ENCODE results near the gene KLHL15.
A peak's percentile ranks its signal among the peaks of the same experiment; 100 is the strongest.
"Not testable (repeated sequence)": the region's sequence is repeated elsewhere in the genome, so short reads cannot be mapped to it uniquely, and the experiment has no call there.

KLHL15 gene

DNA sequence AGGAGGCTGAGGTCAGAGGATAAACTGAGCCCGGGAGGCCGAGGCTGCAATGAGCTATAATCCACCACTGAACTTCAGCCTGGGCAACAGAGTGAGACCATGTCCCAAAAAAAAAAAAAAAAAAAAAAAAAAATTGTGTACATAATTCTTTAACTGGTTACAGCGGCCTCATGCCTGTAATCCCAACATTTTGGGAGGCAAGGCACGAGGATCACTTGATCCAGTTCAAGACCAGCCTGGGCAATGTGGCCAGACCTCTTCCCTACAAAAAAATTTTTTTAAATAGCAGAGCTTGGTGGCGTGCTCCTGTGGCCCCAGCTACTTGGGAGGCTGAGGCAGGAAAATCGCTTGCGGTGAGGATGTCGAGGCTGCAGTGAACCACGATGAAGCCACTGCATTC is 9.3 kb downstream of the KLHL15 start:
- DNase-seq (ENCODE audit: low read depth, low spot score): no peak

DNA sequence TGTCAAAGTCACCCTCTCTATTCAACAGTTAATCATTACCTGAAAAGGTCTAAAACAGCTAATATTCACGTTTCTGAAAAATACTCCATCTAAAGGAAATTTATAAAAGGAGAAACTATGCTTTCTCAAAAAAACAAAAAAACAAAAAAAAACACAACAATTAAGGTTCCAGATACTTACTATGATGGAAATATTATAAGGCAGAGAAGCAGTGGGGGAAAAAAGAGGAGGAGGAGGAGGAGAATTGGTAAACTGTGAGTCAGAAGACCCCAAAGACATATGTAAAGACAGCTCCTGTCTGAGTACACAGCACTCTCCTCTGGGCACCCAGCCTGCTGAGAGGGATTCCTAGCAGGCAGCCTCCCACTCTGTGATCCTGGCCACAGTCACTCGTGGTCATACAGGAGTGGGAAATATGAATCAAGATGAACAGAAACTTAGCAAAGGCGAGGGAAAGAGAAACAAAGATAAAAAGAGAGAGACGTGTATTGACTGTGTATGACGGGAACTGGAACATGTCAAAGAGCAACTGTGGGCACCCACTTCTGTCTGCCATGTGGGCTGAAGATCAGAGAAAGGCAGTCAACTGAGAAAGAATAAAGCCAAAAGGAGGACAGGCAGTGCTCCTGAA is 12.5 kb downstream of the KLHL15 start:
- no peak for DNase-seq (ENCODE audit: low read depth, low spot score)

DNA sequence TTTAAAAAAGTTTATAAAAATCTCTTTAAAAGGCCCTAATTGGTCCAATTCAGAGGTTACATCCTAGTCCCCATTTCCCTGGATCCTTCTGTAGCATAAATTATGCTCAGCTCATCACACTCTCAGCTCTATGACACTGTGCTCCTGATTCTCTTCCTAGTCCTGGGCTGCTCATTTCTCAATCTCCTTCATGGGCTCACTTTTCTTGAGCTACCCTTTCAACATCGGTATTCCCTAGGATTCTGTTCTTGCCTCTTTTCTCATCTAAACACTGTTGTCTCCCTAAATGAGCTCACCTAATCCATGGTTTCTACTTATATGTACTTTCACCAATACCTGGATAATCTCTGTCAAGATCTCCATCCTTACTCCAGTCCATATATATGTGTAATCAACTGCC is 14.7 kb downstream of the KLHL15 start:
- no peak for DNase-seq (ENCODE audit: low read depth, low spot score)

DNA sequence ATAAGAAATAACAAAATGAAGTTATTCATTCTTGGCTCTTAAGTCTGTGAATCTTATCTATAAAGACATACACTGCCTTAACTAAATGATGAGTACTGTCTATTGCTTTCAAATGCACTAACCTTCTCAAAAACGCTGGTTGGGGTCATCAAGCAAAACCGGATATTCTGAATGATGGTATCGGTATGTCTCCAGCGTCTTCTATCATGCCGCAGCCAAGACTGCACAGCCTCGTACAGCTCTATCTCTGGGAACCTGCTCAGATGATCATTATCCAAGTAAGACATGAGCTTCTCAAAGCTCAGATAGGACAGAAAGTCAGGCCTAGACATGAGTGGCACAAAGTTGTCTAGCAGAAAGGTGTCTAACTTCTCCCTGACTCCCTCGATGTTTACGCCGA is 21.1 kb downstream of the KLHL15 start:
- DNase-seq (ENCODE audit: low read depth, low spot score): no peak

DNA sequence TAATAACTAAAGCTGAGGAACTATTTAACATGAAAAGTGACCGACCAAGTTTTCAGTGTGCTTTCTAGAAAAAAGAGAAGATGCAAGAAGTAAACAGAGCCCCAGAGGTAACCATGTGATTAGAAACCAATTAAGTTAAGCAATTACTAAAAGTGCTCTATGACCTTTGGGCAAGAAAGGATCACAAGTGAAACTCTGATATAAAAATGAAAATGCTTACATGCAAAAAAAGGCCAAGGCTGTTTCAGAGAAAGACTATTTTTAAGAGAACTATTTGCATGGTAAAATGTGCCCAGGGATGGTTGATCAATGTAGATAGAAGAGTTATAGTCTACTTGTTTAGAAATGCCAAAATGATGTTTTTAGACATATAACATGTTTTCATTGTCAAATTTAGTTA is 22.0 kb downstream of the KLHL15 start:
- DNase-seq (ENCODE audit: low read depth, low spot score): no peak

DNA sequence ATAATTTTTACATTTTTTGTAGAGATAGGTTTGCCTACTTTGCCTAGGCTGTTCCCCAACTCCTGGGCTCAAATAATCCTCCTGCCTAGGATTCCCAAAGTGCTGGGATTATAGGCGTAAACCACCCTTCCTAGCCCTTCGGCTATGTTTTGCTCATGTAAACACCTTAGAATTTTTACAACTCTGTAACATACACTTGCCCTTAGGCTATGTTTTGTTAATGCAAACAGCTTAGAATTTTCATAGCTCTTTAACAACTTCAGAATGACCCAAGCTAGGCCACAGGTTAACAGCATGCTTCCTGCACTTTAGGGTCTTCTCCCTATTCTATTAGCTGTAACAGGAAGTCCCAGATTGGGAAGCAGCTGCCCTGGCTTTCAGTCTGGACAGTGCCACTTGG is 24.2 kb downstream of the KLHL15 start:
- DNase-seq (ENCODE audit: low read depth, low spot score): no peak

DNA sequence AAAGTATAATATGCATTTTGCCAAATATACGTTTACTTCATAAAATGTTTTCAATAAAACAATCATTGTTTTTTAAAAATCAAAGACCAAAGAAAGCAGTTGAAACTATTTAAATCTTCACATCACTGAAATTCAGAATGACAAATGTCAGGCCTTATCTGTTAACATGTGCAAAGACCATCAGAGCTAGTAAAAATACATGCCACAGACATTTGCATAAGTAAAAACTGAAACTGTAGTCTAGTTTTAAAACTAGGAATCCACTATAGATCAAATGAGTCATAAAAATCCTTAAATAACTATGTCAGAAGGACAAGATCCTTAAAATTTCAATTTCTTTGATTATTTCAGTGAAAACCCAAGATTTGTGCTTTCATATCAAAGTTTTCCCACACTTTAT is 24.8 kb downstream of the KLHL15 start:
- DNase-seq (ENCODE audit: low read depth, low spot score): no peak

DNA sequence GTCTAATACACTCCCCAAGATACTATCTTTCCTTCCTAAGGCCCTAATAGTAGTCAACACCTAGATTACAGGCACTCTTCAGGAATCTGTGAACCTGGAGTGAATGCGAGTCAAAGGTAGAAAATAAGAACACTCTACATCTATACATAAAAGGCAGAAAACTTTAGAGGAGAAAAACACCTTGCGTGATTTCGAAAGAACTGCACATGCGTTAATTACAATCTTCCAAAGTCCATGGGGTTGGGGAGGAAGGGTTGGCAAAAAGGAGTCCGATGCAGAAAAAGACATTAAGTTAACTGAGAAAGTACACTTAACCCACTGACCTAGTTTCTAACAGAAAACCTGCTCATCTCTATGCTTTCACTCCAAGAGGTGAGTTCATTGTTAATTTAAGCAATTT is 27.3 kb downstream of the KLHL15 start:
- no peak for DNase-seq (ENCODE audit: low read depth, low spot score)

DNA sequence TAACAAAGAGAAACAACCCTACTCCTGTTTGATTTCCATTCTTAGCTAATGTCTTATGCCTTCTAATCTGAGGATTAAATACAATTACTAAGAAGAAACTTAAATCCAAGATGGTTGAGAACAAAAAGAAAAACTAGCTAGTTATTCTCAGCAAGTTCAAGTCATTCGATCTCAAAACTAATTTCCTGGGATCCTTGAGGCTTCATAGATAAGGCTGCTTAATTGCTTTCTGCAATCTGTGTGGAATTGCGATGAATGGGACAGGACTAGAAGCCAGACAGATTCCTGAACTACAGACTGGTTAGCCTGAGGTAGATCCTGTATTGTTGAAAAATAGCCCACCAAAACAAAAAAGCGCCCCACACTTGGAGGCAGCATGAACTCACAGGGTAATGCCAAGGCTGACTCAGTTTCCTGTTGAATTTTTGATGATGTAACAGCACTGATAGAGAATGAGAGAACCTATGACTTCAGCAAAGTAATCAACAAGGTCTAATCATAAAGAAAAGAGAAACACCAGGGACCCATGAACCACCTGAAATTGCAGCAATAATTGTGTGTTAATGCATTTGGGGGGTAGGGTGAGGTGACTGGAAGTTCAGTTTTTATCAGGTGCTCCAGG is 33.9 kb downstream of the KLHL15 start:
- DNase-seq (ENCODE audit: low read depth, low spot score): peak; percentile 8

DNA sequence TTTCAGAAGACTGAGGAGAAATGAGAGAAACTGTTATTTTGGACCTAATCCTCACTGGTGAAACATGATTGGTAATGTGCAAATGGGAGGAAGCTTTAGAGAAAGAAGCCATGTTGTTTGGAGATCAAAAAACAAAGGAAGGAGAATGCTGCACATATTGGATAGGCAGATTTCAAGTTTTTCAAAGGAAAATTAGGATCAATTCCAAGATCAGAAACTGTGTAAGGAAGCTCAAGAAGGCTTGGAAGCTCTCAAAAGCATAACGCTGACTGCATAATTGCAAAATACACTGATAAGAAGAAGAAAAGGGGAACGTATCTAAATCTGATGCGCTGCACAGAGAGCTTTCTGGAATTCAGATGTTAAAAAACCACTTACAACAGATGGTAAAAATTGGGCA is 34.6 kb downstream of the KLHL15 start:
- DNase-seq (ENCODE audit: low read depth, low spot score): no peak

DNA sequence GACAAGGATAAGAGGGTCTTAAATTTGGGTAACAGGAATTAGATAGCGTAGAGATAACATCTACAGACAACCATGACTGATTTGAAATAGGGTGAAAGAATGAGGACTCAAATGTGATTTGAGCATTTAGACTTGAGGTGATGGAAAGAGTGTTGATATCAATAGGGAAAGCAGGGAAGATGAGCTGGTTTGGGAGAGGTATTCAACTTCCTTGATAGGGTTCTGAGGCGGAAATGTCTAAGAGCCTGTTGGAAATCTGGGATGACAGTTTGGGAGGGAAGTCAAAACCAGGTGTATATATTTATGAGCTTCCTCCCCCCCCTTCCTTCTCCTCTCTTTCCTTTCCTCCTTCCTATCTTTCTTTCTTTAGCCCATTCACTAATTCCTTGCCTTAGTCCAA is 36.5 kb downstream of the KLHL15 start:
- no peak for DNase-seq (ENCODE audit: low read depth, low spot score)

DNA sequence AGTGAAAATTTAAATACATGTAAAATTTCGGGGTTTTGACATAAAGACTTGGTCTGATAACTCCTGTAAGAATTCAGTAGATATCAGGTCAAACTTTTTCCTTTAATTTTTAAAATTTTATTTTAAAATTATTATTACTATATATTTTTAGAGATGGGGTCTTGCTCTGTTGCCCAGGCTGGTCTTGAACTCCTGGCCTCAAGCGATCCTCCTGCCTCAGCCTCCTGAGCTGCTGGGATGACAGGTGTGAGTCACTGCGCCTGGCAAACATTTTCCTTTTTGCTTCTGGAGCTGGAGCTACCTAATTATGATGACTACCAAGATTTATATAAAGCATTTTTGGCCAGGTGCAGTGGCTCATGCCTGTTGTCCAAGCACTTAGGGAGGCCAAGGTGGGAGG is 37.3 kb downstream of the KLHL15 start:
- DNase-seq (ENCODE audit: low read depth, low spot score): no peak

DNA sequence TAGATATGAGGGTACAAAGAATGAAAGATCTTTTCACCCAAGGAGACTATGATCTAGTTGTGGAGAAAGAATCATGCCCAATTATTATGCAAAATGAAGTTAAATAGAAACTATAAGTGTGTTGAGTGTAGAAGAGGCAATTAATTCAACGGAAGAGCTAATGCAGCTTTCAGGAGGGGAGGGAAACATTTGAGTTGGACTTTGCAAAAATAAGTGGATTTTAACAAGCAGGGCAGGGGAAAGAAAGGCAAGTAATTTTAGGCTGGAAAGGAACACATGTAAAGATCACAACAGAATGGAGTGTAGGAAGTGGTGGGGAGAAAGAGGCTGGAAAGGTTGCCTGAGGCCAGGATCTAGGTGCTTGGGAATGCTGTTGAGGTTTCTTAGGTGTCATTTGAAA is 44.1 kb downstream of the KLHL15 start:
- no peak for DNase-seq (ENCODE audit: low read depth, low spot score)

DNA sequence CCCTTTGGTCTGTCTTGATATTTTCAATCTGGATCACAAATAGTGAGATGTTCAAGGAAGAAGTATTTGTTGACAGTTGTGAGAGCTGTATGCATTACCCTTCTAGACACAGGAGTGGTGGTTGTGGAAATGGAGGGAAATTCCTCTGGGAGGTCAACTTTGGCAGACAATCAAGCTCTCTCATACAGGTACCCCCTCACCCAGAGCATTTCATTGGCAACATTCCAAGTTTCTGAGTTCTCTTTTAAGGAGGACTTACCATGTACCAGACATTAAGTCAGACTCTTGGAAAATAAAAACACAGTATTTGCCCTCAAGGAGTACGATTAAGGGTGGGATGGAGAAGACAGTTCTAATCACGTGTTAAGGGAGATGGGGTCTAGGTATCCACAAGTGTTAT is 45.3 kb downstream of the KLHL15 start:
- peak; percentile 2 for DNase-seq (ENCODE audit: low read depth, low spot score)

DNA sequence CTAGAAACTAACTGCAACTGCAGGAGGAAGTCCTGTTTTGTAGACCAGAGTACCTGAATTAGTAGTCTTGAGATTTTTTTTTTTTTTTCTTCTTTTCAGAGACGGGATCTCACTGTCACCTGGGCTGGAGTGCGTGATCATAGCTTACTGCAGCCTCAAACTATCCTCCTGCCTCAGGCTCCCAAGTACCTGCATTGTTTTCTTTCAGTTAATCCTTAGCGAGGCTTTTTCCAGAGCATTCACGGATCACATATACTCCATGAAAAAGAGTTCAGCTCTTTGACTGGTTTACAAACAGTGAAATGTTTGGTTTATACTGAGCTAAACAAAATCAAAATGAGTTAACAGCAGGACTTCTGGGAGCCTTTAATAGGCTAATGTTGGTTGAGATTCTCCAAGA is 45.8 kb downstream of the KLHL15 start:
- DNase-seq (ENCODE audit: low read depth, low spot score): no peak

DNA sequence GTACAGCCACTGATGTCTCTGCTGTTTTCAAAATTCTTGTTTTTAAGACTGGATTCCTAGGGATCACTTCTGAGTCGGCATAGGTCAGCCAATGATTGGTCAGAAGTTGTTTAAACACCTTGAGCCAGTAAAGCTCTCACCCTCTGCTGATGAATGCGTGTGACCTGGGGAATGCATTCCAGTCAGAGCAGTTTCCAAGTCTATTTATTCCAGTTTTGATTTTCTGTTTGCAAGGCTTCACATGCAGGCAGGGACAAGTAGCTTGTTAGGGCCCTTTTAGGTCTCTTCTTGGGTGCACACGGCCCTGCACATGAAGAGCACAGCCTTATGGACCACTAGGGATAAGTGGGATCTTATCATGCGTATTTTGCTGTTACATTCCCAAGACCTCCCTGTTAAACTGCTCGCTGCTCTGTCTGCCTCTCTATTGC is 47.0 kb downstream of the KLHL15 start:
- peak; percentile 18 for DNase-seq (ENCODE audit: low read depth, low spot score)

DNA sequence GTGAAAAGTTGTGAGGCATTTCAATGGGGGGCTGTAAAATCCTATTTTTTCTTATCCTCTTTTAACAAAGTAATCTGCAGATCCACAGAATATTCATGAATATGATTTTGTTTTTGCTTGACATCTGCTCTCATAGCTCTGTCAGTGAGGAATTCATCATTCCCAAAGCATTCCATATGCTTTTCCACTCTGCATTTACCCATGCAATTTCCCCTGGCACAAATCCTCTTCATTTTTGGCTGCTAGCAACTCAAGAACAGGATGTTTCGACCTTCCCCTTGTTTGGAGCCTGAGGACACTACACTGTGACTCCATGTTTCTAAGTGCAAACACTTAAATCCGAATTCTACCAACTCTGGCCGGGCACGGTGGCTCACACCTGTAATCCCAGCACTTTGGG is 48.5 kb downstream of the KLHL15 start:
- no peak for DNase-seq (ENCODE audit: low read depth, low spot score)

DNA sequence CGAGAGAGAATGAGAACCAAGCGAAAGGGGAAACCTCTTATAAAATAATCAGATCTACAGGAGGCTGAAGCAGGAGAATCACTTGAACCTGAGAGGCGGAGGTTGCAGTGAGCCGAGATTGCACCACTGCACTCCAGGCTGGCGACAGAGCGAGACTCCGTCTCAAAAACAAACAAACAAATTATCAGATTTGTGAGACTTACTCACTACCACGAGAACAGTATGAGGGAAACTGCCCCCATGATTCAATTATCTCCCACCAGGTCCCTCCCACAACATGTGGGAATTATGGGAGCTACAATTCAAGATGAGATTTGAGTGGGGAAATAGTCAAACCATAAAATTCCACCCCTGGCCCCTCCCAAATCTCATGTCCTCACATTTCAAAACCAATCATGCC is 61.4 kb downstream of the KLHL15 start:
- DNase-seq (ENCODE audit: low read depth, low spot score): not testable (repeated sequence)

DNA sequence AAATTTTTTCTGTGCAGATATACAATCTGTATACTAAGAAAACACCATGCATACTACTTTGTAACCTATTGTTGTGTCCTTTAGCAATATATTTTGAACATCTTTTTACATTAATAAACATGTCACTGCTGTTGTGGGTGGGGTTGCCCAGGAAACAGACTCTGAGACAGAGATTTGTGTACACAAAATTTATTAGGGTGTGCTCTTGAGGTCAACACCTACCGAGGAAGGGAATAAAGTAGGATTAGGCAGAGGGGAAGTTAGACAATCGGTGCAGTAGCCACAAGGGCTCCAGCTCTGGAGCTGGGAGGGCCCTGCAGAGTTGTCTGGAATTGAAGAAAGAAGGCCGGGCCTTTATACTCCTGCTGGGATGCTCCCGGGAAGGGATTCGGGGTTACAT is 62.8 kb downstream of the KLHL15 start:
- DNase-seq (ENCODE audit: low read depth, low spot score): no peak

DNA sequence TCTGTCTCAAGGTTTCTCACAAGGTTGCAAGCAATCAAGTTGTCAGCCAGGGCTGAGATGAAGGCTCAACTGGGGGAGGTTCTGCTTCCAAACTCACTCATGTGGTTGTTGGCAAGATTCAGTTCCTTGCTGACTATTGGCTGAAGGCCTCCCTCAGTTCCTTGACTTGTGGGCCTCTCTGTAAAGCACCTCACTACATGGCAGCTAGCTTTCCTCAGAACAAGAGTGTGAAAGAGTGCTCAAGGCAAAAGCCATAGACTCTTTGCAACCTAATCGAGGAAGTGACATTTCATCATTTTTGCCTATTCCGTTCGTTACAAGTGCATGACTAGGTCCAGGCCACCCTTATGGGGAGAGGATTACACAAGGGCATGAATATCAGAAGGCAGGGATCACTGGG is 67.2 kb downstream of the KLHL15 start:
- DNase-seq (ENCODE audit: low read depth, low spot score): no peak

DNA sequence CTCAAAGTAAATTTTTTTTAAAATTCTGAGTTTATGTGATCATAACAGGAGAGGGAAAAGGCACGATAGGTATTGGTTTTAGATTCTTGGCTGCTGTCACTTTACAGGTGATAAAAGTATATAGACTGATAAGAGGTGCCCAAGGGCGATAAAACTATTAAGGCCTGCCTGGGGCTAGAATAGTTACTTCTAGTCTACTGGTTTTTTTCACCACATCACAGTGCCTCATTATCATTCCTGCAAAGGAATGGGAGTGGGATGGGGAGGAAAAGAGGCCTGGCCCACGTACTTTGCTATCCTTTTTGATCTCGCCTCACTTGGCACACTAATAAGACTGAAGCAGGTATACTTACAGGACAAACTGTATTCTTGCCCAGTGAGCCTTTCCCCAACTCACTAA is 72.6 kb downstream of the KLHL15 start:
- DNase-seq (ENCODE audit: low read depth, low spot score): no peak

DNA sequence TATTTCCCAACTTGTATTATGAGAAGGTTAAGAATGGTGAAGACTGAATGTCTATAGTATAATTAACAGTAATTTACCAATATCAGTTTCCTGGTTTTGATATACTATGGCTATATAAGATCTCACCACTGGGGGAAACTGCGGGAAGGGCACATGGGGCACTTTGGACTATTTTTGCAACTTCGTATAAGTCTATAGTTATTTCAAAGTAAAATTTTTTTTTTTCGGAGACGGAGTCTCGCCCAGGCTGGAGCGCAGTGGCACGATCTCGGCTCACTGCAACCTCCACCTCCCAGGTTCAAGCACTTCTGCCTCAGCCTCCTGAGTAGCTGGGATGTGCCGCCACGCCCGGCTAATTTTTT is 73.1 kb downstream of the KLHL15 start:
- no peak for DNase-seq (ENCODE audit: low read depth, low spot score)

DNA sequence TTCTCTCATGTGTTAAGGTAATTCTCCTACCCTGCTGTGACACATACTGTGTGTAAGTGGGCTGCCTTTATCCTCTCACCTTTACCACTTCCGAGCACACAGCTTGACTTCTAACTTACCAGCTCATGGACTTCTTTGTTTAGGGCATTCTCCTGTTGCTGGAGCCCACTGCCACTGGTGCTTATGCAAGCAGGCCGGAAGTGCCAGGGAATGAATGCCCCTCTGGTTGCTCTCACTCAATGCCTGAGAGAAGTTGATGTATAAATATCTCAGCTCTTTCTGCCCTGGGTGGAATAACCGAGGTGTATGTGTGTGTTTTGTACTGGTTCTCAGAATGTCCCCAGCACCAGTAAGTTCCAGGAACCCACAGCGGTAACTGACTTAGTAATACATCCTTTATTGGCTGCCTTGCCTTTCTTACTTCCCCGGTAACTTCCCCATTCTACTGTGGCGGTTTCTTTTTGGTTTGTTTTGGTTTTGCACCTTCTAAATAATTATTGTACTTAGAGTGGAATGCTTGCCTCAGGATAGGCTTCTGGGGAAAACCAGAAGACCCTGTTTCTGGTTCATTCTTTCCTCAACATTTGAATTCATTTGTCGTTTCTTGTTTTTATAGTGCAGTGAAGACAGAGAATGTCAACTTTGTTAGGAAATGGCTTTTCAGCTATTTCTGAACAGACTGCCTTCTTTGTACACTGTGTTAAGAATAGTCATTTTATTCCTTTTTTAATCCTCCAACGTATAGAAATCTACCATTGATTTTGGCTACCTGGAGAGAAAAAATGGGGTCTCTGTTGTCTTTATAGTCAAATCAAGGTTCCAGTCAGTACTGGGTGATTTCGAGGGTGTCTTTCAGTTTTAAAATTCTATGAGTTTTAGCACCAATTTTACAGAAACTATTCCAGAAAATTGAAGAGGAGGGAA is 73.7 kb downstream of the KLHL15 start:
- DNase-seq (ENCODE audit: low read depth, low spot score): peak; percentile 5

All from astrocyte of the hippocampus (primary cell).